Activated naive CD4-positive, alpha-beta T cell (primary cell): ENCODE measurements around the gene C10orf105.

Experiments
- DNase-seq, 4 experiments: peaks; one replicate each; lab custom pipeline; 2025; lab: John Stamatoyannopoulos, UW

Gene C10orf105

GRCh38 chr10:71751515-71752224 is 32.1 kb upstream of the C10orf105 start:
- DNase-seq, result no peak

- DNase-seq, result no peak
Measured at GRCh38 chr10:71750986-71751385, 31.4 kb upstream of the C10orf105 start.

DNA sequence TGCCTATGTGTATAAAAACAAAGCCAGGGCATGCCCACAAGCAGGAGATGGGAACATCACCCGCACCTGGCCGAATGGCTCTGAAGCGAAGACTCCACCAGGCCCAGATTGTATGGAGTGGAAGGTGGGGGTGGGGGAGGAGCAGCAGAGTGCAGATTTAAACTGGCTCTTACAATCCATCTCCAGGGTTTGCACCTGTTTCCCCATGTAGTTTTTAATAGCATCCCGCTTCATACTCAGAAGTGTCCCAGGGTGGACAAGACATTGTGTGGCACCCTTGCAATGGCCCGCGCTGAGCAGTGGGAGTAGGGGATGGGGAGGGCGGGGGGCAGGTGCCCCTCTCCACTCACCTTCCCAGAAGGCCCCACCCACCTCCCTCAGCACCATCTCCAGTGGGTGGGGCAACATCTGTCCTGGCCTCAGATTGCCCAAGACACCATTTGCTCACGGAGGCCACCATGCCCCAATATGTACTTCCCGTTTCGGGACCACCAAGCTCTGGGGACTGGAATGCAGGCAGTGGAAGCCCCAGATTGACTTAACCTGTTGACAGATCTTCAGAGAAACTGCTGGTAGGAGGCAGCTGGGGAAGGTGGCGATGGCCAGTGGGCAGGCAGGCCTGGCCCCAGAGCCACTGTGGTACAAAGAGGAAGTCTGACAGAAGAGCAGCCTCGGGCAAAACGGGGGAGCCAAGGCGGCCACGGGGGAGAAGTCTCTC is 30.7 kb upstream of the C10orf105 start:
- DNase-seq, result no peak

GRCh38 chr10:71749396-71749795 is 29.8 kb upstream of the C10orf105 start:
- no peak for DNase-seq

- DNase-seq, result peak in 2 of 4 experiments; percentile 53 to 59
Measured at GRCh38 chr10:71748671-71749191, 29.2 kb upstream of the C10orf105 start.

DNA sequence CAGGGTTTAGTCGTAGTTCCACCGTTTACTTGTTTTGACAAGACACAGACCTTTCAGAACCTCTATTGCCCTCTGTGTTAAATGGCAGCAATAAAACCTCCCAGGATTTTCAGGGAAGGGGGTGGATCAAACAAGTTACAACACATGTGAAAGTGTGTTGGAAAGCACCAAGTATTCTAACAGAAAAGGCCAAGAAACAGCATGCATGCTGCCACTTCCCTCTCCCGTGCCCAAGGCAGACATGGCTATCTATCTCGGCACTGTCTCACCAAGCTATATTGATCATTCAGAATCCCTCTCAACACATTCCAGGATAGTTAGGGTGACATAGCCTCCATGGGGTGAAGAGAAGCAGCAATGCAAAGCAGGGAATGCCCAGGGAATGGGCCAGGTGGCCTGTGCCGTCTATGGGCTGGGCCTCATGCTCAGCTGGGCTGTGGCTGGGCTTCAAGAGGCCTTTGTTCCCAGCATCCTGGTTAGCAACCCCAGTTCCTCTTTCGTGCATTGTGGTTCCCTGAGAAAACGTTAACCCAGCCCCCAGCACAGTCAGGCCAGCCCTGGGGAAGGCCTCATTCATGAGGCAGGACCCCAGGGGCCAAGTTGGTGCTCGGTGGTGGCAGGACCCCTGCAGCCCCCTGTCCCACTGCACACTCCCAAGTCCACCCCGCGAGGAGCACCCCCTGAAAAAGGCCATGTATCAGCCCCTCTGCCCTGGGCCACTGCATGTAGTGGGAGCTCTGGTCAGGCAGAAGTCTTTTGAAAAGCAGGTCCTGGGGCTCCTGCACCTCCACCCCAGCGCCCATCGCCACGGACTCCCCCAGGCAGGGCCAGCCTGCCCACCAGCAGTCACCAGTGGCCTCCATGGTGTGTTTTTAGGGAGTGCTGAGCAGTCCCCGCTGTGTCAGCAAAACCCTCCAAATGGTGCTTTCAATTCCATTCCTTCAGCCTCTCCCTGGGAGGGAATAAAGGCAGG is 28.3 kb upstream of the C10orf105 start:
- no peak for DNase-seq

- DNase-seq, result no peak
Measured at GRCh38 chr10:71747039-71747531, 27.5 kb upstream of the C10orf105 start.

GRCh38 chr10:71746344-71747037 is 26.9 kb upstream of the C10orf105 start:
- no peak for DNase-seq

DNA sequence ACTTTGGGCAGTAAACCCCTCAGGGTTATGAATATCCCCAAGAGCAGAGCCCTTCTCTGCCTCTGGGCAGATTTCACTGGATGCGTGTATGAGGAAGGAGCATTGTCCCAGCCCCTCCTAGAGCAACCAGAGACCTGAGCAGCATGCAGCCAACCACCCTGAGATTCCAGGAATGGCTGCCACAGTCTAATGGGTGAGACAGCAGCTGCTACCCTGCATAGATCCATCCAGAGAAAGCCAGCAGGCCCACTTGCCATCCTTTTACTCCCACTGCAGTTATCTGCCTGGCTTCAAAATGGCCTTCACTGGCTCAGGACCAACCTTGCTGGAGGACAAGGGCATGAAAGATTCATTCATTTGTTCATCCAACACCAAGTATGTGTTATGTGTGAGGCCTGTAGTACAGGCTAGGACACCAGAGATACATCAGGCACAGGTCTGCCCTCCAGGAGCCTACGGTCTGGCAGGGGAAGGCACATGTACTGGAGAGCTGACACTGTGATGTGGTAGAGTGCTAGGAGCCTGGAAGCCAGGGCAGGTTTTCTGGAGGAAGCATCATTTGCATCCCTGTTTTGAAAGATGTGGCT is 26.2 kb upstream of the C10orf105 start:
- DNase-seq, result no peak

DNA sequence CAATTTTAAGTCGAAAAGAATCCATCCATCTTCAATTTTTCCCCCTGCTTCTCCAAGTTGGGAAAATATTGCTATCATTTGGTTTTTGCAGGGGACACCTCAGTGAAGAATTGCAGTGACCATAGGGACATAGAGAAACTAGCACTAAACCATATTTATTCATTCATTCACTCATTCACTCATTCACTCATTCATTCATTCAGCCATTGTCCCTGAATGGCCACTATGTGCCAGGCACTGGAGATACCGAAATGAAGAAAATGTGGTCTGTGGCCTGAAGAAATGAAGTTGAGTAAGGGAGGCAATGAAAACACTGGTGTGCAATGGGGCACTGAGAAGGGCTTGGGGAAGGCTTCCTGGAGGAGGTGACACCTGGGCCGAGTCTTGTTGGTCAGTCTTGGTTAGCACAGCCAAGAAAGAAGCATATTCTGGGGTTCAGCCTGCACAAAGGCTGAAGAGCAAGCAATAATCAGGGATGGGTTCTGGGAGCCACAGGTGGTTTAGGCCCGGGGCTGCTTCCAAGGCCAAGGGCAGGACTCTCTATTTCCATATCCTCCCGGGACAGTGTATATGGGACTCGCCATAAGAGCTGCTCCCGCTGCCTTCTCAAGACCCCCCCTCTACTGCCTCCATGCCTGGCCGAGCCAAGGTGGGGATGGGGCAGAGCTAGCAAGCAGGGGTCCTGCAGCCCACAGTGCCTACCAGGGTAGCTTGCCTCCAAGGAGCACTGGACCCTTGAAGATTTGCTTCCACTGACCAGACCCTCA is 25.5 kb upstream of the C10orf105 start:
- DNase-seq, result no peak

DNA sequence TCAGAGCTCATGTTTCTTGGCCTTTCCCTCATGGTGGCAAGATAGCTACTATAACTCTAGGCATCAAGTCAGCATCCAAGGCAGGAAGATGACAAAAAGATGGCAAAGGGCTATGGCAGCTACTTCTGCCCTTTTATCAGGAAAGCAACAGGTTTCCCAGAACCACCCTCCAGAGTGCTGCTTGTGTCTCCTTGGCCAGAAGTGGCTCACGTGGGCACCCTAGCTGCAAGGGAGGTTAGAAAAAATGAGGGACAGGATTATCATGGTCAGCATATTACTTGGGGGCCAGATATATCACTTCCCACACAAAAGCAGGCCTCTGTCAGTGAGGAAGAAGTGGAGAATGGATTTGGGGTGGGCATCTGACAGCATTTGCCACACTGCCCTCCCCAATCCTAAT is 24.3 kb upstream of the C10orf105 start:
- no peak for DNase-seq

DNA sequence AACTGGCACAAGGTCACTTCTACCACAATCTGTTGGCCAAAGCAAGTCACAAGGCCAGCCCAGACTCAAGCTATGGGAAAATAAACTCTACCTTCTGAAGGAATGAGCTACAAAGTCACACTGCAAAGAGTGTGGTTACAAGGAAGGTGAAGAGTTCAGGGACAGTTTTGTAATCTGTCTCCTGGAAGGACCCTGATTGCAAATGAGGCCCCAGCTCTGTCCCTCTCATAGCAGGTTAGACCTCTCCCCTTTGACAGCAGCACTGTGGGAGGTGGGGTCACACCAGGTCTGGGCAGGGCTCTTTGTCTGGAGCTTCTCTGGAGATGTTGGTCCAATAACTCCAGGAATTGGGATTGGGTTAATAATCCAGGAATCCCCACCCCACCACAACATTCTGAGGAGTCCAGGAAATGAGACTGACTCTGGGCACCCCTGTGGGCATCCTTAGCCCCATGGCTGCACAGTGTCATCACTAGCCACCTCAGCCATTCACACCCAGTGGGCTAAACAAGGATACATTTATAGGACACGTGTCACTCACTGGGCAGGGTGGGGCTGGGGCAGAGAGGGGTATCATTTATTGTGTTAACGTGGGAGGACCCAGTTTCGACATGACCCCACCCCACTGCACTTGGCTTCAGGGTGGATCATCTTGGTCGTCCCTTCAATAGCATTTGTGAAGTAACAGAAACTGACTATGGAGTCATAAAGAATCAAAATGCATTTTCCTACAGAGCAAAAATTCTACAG is 23.7 kb upstream of the C10orf105 start:
- no peak for DNase-seq

GRCh38 chr10:71742301-71743088 is 22.9 kb upstream of the C10orf105 start:
- no peak for DNase-seq

DNA sequence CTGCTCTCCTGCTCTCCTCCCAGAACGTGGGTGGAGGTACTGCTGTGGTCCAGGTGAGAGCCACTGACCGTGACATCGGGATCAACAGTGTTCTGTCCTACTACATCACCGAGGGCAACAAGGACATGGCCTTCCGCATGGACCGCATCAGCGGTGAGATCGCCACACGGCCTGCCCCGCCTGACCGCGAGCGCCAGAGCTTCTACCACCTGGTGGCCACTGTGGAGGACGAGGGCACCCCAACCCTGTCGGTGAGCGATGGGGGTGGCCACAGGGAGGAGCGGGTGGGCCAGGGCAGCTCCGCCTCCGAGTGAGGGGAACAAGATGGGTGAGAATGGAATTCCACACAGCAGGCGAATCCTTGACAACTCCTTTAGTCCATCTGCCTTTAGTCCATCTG is 22.1 kb upstream of the C10orf105 start:
- no peak for DNase-seq

DNA sequence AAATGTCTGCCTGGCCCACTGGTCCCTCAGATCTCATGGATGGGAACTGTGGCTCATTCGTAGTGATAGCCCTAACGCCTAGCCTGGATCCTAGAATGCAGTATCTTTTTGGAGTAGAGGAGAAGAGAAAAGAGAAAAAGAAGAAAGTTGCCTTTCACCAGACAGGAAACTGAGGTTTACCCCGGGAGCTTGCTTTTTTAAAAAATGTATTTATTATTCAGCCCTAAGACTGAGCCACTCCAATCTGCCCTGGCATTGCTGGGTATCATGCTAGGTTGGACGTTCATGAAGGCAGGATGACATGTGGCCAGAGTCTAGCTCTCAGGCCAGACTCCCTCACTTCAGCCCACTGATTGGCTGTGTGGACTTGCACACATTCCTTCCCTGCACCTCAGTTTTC is 21.5 kb upstream of the C10orf105 start:
- no peak for DNase-seq

DNA sequence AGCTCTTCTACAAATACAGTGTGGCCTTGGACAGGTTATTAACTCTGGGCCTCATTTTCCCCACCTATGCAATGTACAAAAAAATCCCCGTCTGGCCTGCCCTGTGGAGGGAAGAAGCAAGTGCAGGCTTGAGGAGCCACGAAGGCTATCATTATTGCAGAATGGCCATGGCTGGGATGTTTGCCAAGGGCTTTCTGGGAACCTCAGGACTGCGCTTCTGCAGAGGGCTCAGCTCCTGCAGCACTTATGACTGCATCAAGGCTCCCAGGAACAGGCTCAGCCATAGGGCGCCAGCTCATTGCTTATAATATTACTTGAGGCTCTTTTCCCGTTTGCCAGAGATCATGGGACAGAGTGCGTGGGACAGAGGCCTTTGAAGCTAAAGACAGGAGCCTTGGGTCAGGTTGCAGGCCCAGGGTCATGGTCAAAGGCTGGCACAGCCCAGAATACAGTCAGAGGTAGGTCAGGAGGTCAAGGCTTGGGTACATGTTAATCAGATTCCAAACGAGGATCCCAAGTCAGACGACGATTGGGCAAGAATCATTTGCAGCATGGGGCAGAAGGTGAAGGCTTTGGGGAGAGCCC is 20.6 kb upstream of the C10orf105 start:
- no peak for DNase-seq

GRCh38 chr10:71739358-71739900 is 19.9 kb upstream of the C10orf105 start:
- DNase-seq, result no peak

DNA sequence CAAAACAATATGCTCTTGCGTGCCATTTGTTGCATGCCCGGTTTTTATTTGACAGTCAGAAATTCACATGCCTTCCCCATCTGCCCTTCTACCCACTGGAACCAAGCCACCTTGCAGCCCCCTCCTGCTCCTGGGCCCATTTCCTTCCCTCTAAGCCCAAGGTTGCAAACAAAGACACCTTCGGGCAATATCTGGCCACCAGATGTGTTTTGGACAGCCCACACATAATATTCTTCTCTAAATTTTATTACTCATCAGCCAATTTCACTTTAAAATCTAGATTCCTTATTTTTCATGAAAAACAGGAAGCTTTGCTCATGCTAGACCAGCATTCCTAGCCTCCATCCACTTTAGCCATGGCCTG is 18.2 kb upstream of the C10orf105 start:
- no peak for DNase-seq
